Measurements from ENCODE around the gene CRADD. TPM values are rescaled to one million over a fixed set of nuclear protein-coding genes. Genes with fewer than 3 reads are reported as not detected.
"Not testable (repeated sequence)": the region's sequence is repeated elsewhere in the genome, so short reads cannot be mapped to it uniquely, and the experiment has no call there.

The CRADD gene
- total RNA-seq = 22.5 TPM

DNA sequence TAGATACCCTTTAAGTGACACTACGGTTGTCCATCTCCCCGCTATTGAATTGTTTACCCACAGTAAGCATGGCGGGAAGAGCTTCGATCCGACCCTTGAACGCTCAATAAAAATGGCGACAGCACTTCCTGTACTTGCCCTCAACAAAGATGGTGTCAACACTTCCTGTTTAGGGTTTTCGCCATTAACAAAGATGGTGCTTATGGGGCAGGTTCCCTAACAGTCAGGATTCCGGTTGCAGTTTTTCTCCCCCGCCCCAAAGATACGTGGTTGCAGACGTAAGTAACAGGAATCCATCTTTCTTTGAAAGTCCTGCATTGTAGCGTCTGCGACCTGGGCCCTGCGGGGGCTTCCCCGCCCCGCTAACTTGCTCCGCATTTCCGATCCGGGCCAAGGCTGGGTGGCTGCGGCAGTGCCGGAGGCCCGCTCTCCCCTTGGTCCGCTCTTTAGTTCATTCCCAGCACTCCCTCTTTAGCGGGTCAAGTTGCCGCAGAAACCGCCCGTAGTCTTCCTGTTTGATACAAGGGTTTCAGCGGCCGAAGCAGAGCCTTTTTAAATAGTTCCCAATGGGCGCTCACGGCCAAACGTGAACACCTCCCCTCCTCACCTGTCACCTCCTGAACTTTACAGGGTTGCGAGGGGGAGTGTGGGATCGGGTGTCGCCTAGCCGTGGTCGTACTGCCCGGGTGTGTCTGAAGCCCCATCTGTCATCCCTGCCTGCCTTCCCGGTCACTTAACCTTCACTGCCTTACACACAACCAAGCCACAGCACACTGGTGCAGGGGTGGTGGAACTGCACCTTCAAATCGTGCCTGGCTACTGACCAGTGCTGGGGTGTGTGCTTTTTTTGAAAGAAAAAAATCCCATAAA, at the start of gene CRADD:
TSS of gene CRADD (plus strand) at position 181 of the 870 bp plus-strand sequence.
- peak; percentile 96 for ATAC-seq

- no peak for ATAC-seq
Measured at GRCh38 chr12:93632383-93632782, 44.8 kb upstream of the CRADD start.

DNA sequence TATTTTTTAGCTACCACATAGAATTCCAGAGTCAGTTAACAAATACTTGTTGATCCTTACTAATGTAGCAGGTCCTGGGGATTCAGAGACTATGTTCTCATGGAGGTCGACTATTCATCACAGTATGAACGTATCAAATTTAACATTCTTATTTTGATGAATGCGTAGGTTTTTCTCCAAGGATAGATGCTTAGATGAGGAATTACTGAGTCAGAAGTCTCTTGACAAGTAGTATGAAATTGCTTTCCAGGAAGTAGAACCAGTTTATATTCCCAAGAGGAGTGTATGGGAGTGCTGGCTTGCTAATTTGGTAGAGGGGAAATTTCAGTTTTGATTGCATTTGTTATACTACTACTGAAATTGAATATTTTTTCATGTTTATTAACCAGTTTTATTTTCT, 42.8 kb upstream of the CRADD start:
- no peak for ATAC-seq

DNA sequence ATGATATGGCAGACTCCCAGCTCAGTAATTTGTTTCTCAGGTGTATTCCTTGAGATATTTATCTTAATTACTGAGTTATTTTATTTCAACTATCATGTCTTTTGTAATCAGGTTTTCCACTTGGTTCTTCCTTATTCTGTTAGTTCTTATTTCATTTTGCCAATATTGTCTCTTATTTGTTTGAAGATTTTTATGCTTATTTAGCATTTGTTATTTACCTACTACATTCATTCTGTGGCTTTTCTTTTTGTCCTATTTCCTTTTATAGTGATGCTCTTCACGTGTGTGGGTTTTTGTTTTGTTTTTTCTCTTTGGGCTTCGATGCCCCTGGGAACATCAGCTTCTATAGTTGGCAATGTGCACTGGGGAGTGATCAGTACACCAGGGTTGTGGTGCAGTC, 40.5 kb upstream of the CRADD start:
- ATAC-seq = no peak

DNA sequence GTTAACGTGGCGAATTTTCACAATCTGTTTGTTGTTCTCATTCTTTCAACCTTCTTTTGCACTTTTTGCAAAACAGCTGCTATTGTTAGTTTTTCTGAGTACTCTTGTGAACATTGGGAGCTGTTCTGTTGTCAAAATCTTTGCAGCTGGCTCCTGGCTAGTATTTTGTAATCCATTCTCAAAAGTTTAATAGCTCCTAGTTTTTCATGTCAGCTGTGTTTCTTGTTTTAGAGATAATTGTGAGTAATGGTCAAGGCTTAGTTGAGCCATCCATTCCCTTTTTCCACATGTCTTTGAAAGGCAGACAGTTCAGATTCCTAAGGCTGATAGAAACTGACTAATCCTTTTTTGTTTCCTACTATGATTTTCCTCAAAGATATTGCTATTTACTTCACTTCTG, 39.1 kb upstream of the CRADD start:
- ATAC-seq = no peak

DNA sequence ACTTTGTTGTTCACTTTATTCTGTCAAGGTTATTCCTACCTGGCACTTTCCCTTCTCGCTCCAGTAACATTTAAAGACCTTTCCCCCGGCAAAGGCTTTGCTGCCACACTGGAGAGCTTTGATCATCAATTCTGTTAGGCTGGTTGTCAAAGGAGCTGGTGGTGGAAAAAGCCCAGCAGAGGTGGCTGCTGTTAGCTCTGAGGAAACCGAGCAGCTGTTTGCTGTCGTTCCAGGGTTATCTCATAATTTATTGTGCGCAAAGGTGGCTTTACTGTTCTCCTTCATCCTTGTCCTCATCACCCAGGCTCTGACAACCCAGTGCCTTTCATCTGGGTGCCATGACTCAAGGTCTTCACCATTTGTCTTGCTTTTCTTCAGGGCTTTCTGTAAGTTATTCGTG, 38.2 kb upstream of the CRADD start:
- ATAC-seq = no peak

GRCh38 chr12:93639406-93639805, 37.8 kb upstream of the CRADD start:
- no peak for ATAC-seq

DNA sequence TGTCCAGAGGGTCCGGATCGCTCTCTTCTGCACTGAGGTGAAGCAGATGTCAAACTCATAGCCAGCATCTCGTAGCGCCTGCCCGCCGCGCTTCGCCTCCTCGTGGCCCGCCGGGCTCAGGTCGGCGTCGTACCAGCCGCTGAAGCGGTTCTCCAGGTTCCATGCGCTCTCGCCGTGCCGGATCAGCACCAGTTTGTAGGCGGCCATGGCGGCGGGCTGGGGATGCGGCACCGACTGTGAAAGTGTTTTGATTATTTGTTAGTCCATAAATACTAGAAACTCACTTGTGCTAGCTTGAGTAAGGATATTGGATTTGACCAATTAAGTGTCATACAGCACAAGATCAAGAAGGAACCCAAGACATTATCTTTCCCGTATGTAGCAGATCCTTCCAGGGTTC, 35.8 kb upstream of the CRADD start:
- ATAC-seq = not testable (repeated sequence)

DNA sequence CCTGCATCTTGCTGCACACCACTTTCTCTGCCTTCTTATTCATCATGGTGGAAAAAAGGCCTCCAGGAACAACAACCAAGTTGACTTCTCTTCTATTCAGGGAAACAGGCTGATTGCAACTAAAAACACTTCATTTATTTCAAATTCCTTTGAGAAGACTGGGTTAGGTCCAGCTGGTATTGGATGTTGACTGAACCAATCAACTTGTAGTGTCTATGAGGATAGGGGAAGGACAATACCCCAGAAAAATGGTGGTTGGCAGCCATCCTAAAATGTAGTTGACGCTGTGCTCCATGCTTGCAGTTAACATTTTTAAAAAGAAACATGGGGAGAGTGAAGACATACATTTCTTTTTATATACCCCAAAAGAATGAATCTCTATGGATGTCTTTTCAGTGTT, 34.4 kb upstream of the CRADD start:
- ATAC-seq = no peak

DNA sequence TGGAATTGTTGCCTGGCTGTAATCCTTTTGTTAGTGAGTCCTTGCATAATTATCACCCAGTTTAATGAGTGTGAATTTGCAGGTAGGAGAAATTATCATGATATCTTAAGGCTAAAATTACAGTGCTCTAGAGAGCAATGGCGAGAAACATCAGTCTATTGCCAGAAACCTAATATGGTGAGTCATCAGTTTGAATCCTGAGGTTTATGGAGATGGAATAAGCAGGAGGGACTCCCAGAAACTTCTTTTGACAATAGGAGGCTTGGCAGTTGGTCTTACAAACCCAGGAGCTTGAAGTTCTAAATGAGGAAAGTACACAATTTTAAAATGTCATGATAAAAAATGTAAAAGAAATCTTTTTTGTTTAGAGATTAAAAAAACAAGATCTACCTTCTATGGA, 31.5 kb upstream of the CRADD start:
- no peak for ATAC-seq

DNA sequence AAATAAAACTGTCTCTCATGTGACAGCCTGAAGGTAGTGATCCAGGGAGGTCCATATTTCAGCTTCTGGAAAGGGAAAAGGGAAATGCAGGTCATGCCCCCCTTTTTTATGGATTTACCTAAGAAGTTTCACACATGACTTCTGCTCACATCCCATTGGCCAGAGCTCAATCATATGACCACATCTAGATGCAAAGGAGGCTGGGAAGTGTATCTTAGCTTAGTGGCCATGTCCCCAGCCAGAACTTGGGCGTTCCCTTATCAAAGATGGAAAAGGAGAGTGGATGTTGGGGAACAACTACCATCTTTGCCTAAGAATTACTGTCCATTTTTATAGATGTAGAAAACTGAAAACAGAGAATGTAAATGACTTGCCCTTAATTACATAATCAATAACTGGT, 26.5 kb upstream of the CRADD start:
- no peak for ATAC-seq

DNA sequence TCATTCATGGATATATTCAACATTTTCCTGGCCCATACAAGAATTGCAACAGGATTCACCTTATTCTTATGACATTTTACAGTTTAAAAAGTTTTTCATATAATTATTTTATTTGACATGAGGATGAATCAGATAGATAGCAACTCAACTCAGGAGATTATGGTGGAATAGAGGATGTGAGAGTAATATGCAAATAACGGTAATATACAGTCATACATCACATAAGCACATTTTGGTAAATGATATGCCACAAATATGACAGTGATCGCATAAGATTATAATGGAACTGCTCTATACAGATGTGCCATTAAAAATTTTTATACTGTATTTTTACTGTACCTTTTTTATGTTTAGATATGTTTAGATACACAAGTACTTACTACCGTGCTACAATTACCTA, 24.1 kb upstream of the CRADD start:
- no peak for ATAC-seq

DNA sequence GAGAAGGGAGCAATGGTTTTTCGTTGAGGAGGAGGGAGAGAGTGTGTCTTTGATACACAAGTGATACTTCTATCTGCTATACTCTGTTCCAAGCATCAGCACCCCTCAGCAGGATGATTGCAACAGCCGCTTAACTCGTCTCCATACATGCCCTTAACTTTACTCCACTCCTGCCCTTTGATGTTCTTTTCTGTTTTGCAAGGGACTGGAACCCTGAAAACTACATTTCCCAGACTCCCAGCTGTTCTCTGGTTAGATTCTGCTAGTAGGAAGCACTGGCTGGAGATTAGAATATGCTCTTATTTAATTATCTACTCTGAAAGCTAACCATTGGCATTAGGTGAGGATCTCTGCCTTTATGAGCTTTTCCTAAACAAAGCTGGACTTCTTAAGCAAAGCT, 23.5 kb upstream of the CRADD start:
- no peak for ATAC-seq

- ATAC-seq = no peak
Measured at GRCh38 chr12:93654421-93654820, 22.8 kb upstream of the CRADD start.

- ATAC-seq = no peak
Measured at GRCh38 chr12:93657071-93657470, 20.1 kb upstream of the CRADD start.

DNA sequence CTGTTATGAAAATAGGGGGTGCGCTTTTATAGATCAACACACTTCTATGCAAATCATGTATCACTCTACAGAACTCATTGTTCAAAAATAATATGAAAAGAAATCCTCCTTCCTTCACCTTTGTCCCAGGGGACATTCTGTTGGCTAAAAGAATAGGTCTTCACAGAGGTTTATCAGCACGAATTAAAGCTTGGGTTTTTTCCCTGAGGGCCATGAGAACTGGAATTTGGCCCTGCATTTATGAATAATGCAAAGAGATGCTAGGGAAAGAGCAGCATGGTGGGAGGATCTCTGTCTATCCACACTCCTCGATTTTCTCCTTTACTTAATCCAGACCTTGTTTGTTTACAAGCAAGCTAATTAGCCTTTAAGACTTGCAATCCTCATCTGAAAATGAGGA, 16.2 kb upstream of the CRADD start:
- ATAC-seq = no peak

GRCh38 chr12:93663006-93663728, 14.0 kb upstream of the CRADD start:
- no peak for ATAC-seq

DNA sequence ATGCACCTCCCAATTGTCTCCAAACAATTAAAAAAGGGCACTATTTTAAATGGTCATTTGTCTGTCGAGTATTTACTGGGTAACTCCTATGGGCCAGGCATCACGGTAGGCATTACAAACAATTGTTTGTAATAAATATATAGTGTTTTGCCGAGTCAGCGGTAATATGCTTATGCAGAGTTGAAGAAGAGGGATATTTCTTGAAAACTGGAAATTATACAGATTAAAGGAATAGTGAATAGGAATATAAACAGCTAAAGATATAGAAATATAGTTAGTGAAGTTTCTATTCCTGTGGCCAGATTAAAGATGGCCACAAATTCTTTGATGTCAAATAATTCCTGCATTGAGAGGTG, 13.5 kb upstream of the CRADD start:
- no peak for ATAC-seq

DNA sequence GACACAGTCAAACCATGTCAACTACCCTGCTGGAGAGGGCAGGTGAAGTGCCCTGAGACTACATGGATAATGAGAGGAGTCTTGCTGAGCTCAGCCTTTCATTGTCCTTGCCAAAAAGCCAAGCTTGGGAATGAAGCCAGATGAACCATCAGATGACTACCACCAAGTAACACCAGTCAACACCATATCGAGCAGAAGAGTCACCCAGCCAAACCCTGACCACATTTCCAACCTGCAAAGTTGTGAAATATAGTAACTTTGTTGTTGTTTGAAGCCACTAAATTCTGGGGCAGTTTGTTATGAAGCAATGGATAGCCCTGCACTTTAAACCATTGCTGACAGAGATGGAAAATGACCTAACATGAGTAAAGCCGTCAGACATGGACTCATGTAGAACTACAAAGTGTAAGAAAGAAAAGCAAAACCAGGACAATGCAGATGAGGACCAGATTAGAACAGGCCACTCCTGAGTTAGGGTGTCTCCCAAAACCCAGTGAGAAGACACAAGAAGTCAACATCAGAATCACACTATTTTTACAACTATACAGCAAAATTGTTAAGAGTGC, 12.5 kb upstream of the CRADD start:
- peak; percentile 38 for ATAC-seq

DNA sequence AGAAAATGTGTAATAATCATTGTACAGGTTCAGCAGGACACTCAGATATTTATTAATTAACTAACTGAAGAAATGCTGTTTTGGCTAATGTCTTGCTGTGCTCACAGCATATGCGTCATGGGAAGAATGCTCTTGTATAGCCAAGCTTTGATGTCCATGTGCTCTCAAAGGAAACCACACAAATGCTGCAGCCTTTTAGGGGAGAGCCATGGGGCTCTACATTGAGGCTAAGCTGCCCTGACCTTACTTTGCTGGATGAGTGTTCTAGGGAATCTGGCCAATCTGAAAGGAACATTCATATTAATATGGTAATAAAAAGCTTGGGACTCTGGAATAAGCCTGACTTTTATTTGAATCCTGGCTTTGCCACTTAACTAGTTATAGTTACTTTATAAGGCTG, 9.5 kb upstream of the CRADD start:
- ATAC-seq = no peak

GRCh38 chr12:93668919-93669418, 8.2 kb upstream of the CRADD start:
- no peak for ATAC-seq

- ATAC-seq = no peak
Measured at GRCh38 chr12:93669452-93669851, 7.7 kb upstream of the CRADD start.

DNA sequence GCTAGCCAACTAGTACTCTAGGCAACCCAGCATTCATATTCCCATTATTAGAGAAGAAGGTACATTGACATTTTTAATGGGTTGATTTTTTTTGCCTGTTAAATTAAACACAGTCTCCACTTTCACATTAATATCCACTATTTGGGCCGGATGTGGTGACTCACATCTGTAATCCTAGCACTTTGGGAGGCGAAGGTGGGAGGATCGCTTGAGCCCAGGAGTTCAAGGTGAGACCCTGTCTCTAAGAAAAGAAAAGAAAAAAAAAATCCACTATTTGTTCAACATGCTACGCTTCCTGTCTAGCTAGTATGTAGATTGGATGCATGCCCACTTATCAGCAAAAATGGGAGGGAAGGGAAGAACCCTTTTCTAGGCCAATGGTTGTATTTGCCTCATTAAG, 7.1 kb upstream of the CRADD start:
- ATAC-seq = no peak

GRCh38 chr12:93671044-93671443, 6.1 kb upstream of the CRADD start:
- no peak for ATAC-seq
